ENCODE measurements around the gene DUSP8. TPM values are rescaled to one million over a fixed set of nuclear protein-coding genes. Genes with fewer than 3 reads are reported as not detected.

DUSP8 gene
- total RNA-seq, 1 experiment from 2014 or later: 7.7 TPM

DNA sequence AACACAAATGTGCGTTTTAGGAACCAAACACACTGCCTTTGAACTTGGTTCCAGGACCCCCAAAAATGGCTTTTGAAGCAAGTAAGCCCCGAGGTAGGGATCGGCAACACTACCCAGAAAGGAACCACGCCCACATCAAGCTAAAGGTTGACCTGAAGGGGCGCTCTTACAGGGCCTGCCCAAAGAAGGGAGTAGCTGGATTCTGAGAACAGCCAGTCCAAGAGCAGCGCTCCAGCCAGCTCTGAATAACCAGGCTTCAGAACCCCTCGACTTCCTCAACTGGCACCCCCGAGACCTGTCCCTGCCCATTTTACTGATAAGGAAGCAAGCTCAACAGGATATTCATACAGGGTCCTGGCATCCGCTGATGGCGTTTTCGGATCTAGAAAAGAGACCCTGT is 66.6 kb downstream of the DUSP8 start:
- H3K9me3 Mint-ChIP-seq (ENCODE audit: unreplicated experiment): no peaks in the 10 kb centered on the region
- DNase-seq: no peak
- no peaks in the 10 kb centered on the region for H3K27me3 ChIP-seq (replicated peaks; ENCODE audit: control insufficient read depth, insufficient read depth, low read length)
- H3K4me1 ChIP-seq: no peaks in the 10 kb centered on the region
- no peaks in the 10 kb centered on the region for H3K36me3 ChIP-seq (ENCODE audit: control insufficient read depth, insufficient read depth, low read length)
- no peaks in the 10 kb centered on the region for H3K36me3 Mint-ChIP-seq (ENCODE audit: insufficient read depth, unreplicated experiment)
- no peak overlapping the region for H3K4me3 Mint-ChIP-seq (ENCODE audit: unreplicated experiment)
- H3K27me3 Mint-ChIP-seq (ENCODE audit: insufficient read depth, unreplicated experiment): no peaks in the 10 kb centered on the region
- POLR2A ChIA-PET: no interaction called here
- TF ChIP-seq, protein P1, sequence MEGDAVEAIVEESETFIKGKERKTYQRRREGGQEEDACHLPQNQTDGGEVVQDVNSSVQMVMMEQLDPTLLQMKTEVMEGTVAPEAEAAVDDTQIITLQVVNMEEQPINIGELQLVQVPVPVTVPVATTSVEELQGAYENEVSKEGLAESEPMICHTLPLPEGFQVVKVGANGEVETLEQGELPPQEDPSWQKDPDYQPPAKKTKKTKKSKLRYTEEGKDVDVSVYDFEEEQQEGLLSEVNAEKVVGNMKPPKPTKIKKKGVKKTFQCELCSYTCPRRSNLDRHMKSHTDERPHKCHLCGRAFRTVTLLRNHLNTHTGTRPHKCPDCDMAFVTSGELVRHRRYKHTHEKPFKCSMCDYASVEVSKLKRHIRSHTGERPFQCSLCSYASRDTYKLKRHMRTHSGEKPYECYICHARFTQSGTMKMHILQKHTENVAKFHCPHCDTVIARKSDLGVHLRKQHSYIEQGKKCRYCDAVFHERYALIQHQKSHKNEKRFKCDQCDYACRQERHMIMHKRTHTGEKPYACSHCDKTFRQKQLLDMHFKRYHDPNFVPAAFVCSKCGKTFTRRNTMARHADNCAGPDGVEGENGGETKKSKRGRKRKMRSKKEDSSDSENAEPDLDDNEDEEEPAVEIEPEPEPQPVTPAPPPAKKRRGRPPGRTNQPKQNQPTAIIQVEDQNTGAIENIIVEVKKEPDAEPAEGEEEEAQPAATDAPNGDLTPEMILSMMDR (IDR thresholded peaks at IDR 0.05; ENCODE audit: insufficient read depth in 1 of 2, low read depth in 1 of 2, low read length in 1 of 2, severe bottlenecking in 1 of 2, unreplicated experiment in 1 of 2): no peak
- no peaks in the 10 kb centered on the region for H3K9me3 ChIP-seq
- CTCF ChIA-PET: no interaction called here
- no TSS peak for BruUV-seq (replicated peaks)
- no peak overlapping the region for H3K4me3 ChIP-seq (ENCODE audit: low read depth, low read length)
- H3K27ac Mint-ChIP-seq (ENCODE audit: unreplicated experiment): no peak overlapping the region
- intact Hi-C loops (cut with micrococcal nuclease; ENCODE audit: unreplicated experiment): no loop called here
- no peaks in the 10 kb centered on the region for H3K4me1 Mint-ChIP-seq (ENCODE audit: low read depth, unreplicated experiment)

DNA sequence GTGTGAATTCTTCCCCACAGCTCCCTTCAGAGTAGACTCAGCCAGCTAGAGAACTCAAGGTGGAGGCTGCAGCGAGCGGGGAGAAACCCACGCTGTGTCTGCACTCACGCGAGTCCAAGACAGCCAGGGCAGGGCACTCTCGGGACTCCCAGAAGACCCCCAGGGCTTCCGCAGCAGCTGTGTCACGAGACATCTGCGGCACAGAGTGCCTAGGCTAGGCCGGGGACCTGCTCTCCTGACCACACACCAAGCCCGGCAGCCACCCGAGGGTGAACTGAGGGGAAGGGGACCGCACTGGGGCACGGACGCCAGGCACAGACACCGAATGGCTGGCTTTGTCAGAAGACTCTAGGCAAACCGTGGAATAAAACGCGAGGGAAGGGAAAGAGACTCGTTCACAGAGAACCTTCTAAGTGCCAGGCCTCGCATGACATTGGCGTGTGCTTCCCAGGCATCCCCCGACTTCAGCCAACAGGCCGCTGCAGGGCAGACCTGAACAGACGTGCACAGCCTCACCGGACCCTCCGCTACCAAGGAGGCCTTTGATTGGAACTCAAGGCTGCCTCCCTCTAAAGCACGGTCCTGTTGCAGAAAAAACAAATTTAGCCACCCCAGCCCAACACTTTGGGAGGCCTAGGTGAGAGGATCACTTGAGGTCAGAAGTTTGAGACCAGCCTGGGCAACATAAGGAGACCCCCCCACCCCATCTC is 67.3 kb downstream of the DUSP8 start:
- BruUV-seq (replicated peaks): no TSS peak
- POLR2A ChIA-PET: no interaction called here
- no peak for DNase-seq
- Histone ChIP-seq H3K4me1 (no peaks in the 10 kb centered on the region), H3K27me3 (replicated peaks; ENCODE audit: control insufficient read depth, insufficient read depth, low read length) (no peaks in the 10 kb centered on the region), H3K9me3 (no peaks in the 10 kb centered on the region), H3K36me3 (ENCODE audit: control insufficient read depth, insufficient read depth, low read length) (no peaks in the 10 kb centered on the region), H3K4me3 (ENCODE audit: low read depth, low read length) (no peak overlapping the region)
- CTCF ChIA-PET: no interaction called here
- no peaks in the 10 kb centered on the region for H3K36me3 Mint-ChIP-seq (ENCODE audit: insufficient read depth, unreplicated experiment)
- H3K9me3 Mint-ChIP-seq (ENCODE audit: unreplicated experiment): no peaks in the 10 kb centered on the region
- no peaks in the 10 kb centered on the region for H3K4me1 Mint-ChIP-seq (ENCODE audit: low read depth, unreplicated experiment)
- no peaks in the 10 kb centered on the region for H3K27me3 Mint-ChIP-seq (ENCODE audit: insufficient read depth, unreplicated experiment)
- TF ChIP-seq, protein P1 (IDR thresholded peaks at IDR 0.05; ENCODE audit: insufficient read depth in 1 of 2, low read depth in 1 of 2, low read length in 1 of 2, severe bottlenecking in 1 of 2, unreplicated experiment in 1 of 2): no peak
- H3K4me3 Mint-ChIP-seq (ENCODE audit: unreplicated experiment): no peak overlapping the region
- no peak overlapping the region for H3K27ac Mint-ChIP-seq (ENCODE audit: unreplicated experiment)
- intact Hi-C loops (cut with micrococcal nuclease; ENCODE audit: unreplicated experiment): no loop called here

DNA sequence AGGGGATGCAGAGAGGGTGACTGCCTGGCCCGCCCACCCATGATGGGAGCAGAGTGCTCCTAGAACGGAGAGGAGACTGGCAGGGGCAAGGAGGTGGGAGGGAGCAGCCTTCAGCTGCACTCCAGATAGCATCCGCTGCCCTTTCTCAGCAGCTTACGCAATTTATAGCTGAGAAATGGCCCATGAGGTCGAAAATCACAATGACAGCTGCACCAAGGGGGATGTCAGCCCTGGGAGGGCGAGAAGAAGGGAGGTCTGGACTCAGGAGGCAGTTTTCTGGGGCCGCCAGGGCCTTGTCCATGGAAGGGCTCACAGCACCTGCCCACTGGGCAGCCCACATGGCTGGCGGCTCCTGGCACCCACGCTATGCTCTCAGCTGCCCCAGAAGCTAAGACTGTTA is 67.9 kb downstream of the DUSP8 start:
- POLR2A ChIA-PET: no interaction called here
- H3K4me1 ChIP-seq: no peaks in the 10 kb centered on the region
- no peaks in the 10 kb centered on the region for H3K9me3 ChIP-seq
- intact Hi-C loops (cut with micrococcal nuclease; ENCODE audit: unreplicated experiment): no loop called here
- no peaks in the 10 kb centered on the region for H3K36me3 ChIP-seq (ENCODE audit: control insufficient read depth, insufficient read depth, low read length)
- H3K27ac Mint-ChIP-seq (ENCODE audit: unreplicated experiment): no peak overlapping the region
- H3K4me3 ChIP-seq (ENCODE audit: low read depth, low read length): no peak overlapping the region
- no peaks in the 10 kb centered on the region for H3K9me3 Mint-ChIP-seq (ENCODE audit: unreplicated experiment)
- DNase-seq: no peak
- no peak overlapping the region for H3K4me3 Mint-ChIP-seq (ENCODE audit: unreplicated experiment)
- H3K27me3 Mint-ChIP-seq (ENCODE audit: insufficient read depth, unreplicated experiment): no peaks in the 10 kb centered on the region
- CTCF ChIA-PET: no interaction called here
- H3K4me1 Mint-ChIP-seq (ENCODE audit: low read depth, unreplicated experiment): no peaks in the 10 kb centered on the region
- TF ChIP-seq, protein P1 (IDR thresholded peaks at IDR 0.05; ENCODE audit: insufficient read depth in 1 of 2, low read depth in 1 of 2, low read length in 1 of 2, severe bottlenecking in 1 of 2, unreplicated experiment in 1 of 2): no peak
- BruUV-seq (replicated peaks): no TSS peak
- no peaks in the 10 kb centered on the region for H3K27me3 ChIP-seq (replicated peaks; ENCODE audit: control insufficient read depth, insufficient read depth, low read length)
- peaks cover 1% of the 10 kb centered on the region for H3K36me3 Mint-ChIP-seq (ENCODE audit: insufficient read depth, unreplicated experiment)

Other genes starting within 250 kb of the DUSP8 start
- gene BRSK2, start 182.3 kb downstream of the DUSP8 start, total RNA-seq (2022): 32.8 and 35.9 TPM in 2 replicates
- gene MOB2, start 85.5 kb downstream of the DUSP8 start, total RNA-seq (2022): 29.6 and 32.7 TPM in 2 replicates
- gene KRTAP5-1, start 13.0 kb upstream of the DUSP8 start, total RNA-seq (2022): not detected in 2 replicates
- gene KRTAP5-2, start 26.0 kb upstream of the DUSP8 start, total RNA-seq (2022): not detected in 2 replicates
- not detected in 2 replicates for gene KRTAP5-3, start 36.2 kb upstream of the DUSP8 start, total RNA-seq (2022)
- gene KRTAP5-4, start 49.9 kb upstream of the DUSP8 start, total RNA-seq (2022): not detected in 2 replicates
- not detected in 2 replicates for gene KRTAP5-5, start 57.5 kb upstream of the DUSP8 start, total RNA-seq (2022)
- not detected in 2 replicates for gene KRTAP5-6, start 124.9 kb upstream of the DUSP8 start, total RNA-seq (2022)
- 1.3 and 2.7 TPM in 2 replicates for gene IFITM10, start 178.3 kb upstream of the DUSP8 start, total RNA-seq (2022)
- gene CTSD, start 191.7 kb upstream of the DUSP8 start, total RNA-seq (2022): 328 and 335 TPM in 2 replicates

Data from Caco-2 (cell line).